HG03575 (cell line): Measurements from ENCODE around the gene SMIM29.
"Not testable (repeated sequence)": the region's sequence is repeated elsewhere in the genome, so short reads cannot be mapped to it uniquely, and the experiment has no call there.

ENCODE experiments used
- ATAC-seq: cut with Tn5 transposase; IDR thresholded peaks from one replicate; pipeline ENCODE4 v1.9.1; 2021; ENCODE audit not compliant: unreplicated experiment, insufficient number of reproducible peaks, low FRiP score; ENCODE audit errors: extremely low read depth

The SMIM29 gene

DNA sequence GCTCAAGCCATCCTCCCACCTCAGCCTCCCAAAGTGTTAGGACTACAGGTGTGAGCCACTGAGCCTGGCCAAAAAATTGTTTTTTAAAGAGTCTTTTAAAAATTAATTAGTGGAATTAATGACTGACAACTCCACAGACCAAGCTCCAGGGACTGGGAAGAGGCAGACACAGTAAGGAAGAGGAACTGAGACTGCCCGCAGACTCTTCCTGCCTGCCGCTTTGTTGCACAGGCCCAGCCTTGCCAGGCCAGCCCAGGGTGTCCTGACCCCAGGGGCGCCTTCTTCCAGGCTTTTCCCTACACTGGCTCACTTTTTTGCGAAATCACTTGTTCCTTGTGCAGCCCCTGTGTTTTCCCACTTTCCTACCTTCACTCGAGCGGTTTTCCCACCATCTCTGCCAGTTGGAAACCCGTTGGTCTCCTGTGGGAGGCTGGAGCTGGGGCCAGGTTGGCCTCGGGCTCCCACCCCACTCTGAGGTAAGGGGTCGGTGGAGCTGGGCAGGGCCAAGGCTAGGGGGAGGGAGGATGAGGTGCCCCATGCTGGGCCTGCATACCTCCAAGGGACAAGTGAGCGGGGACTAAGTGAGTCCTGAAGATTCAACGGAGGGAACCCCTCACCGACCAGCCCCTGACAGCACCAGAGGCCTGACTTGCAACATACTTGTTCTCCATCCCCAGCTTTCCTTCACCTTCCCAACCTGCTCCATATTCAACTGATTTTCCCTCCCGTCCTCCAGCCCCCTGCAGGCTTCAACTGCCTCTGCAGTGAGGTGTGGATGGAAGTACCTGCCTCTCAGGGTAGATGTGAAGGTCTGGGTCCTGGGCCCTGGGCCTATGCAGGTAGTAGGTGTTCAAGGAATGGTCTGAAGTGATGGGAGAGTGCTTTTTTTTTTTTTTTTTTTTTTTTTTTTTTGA, 23.5 kb upstream of the SMIM29 start:
- ATAC-seq: no peak

DNA sequence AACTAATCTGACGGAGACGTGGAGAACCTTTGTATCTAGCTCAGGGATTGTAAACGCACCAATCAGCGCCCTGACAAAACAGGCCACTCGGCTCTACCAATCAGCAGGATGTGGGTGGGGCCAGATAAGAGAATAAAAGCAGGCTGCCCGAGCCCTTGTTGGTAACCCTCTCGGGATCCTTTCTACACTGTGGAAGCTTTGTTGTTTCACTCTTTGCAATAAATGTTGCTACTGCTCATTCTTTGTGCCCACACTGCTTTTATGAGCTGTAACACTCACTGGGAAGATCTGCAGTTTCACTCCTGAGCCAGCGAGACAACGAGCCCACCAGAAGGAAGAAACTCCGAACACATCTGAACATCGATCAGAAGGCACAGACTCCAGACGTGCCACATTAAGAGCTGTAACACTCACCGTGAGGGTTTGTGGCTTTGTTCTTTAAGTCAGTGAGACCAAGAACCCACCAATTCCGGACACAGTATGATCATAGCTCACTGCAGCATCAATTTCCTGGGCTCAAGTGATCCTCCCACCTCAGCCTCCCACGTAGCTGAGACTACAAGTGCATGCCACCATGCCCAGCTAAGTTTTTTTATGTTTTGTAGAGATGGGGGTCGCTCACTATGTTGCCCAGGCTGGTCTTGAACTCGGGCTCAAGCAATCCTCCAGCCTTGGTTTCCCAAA, 21.0 kb upstream of the SMIM29 start:
- ATAC-seq: not testable (repeated sequence)

DNA sequence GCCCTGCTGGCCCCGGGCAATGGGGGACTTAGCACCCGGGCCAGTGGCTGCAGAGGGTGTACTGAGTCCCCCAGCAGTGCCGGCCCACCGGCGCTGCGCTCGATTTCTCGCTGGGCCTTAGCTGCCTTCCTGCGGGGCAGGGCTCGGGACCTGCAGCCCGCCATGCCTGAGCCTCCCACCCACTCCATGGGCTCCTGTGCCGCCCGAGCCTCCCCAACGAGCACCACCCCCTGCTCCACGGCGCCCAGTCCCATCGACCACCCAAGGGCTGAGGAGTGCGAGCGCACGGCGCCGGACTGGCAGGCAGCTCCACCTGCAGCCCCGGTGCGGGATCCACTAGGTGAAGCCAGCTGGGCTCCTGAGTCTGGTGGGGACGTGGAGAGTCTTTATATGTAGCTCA, 20.3 kb upstream of the SMIM29 start:
- not testable (repeated sequence) for ATAC-seq

DNA sequence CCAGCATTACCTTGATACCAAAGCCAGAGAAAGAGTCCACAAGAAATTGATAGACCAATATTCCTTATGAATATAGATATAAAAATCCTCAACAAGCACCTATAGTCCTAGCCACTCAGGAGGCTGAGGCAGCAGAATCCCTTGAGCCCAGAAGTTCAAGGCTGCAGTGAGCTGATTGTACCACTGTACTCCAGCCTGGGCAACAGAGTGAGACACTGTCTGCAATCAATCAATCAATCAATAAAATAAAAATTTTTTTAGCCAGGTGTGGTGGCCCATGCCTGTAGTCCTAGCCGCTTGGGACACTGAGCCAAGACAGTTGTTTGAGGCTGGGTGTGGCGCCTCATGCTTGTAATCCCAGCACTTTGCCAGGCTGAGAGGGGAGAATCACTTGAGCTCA, 18.9 kb upstream of the SMIM29 start:
- no peak for ATAC-seq

DNA sequence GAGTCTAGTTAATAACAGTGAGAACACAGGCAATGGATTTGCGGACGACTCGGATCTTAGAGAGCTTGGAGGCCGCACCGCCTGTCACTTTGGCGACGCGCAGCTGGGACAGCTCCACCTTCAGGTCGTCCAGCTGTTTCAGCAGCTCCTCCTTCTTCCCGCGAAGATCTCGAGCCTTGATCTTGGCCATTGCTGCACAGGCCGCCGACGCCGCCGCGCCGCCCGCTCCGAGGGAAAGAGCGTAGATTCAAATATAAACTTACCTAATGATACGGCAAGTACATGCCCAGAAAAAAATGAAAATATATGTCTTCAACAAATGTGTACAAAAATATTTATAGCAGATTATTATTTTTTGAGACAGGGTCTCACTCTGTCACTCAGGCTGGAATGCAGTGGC, 14.7 kb upstream of the SMIM29 start:
- not testable (repeated sequence) for ATAC-seq

DNA sequence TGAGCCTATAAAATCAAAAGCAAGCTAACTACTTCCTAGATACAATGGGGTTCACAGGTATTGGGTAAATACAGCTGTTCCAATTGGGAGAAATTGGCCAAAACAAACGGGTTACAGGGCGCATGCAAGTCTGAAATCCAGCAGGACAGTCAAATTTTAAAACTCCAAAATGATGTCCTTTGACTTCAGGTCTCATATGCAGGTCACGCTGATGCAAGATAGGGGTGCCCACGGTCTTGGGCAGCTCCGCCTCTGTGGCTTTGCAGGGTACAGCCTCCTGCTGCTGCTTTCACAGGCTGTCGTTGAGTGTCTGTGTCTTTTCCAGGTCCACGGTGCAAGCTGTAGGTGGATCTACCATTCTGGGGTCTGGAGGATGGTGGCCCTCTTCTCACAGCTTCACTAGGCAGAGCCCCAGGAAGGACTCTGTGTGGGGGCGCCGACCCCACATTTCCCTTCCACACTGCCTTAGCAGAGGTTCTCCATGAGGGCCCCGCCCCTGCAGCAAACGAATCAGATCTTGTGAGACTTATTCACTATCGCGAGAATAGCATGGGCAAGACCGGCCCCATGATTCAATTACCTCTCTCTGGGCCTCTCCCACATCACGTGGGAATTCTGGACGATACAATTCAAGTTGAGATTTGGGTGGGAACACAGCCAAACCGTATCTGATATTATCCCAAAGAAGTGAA, 11.9 kb upstream of the SMIM29 start:
- no peak for ATAC-seq

DNA sequence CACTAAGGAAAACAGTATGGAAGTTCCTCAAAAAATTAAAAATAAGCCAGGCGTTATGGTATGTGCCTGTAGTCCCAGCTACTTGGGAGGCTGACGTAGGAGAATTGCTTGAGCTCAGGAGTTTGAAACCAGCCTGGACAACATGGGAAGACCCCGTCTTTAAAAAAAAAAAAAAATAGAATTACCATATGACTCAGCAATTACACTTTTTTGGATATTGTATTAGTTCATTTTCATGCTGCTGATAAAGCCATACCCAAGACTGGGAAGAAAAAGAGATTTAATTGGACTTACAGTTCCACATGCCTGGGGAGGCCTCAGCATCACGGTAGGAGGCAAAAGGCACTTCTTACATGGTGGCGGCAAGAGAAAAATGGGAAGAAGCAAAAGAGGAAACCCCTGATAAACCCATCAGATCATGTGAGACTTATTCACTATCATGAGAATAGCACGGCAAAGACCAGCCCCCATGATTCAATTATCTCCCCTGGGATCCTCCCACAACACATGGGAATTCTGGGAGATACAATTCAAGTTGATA, 10.8 kb upstream of the SMIM29 start:
- ATAC-seq: no peak

DNA sequence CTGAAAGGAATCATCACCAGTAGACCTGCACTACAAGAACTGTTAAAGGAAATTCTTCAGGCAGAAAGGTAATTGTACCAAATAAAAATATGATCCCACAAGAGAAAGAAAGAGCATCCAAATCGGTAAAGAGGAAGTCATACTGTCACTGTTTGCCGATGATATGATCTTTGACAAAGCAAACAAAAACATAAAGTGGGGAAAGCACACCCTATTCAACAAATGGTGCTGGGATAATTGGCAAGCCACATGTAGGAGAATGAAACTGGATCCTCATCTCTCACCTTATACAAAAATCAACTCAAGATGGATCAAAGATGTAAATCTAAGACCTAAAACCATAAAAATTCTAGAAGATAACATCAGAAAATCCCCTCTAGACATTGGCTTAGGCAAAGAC, 3.6 kb upstream of the SMIM29 start:
- not testable (repeated sequence) for ATAC-seq

DNA sequence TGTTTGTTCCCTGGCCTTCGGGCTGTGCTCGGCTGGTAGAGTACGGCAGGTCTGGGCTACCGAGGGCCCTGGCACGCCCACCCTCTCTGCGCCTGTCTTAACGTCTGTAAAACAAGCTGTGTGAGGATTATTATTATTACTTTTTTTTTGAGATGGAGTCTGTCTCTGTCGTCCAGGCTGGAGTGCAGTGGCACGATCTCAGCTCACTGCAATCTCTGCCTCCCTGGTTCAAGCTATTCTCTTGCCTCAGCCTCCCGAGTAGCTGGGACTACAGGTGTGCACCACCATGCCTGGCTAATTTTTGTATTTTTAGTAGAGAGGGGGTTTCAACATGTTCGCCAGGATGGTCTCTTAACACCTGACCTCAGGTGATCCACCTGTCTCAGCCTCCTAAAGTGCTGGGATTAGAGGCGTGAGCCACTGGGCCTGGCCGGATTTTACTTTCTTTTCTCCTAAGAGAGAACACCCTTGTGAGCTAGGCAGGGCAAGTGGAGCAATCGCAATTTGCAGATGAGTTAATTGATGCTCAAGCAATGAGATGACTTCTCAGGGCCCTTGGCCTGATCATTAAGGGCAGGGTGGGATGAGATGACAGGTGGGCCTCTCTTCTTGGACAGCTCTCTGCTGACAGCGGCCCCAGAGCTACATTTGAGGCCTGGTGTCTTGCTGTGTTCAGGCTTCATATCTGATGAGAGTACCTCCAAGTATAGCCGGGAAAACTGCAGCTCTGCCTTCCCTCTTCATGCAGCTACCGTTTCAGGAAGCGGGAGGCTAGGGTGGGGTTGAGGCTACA, 859 bp upstream of the SMIM29 start:
- no peak for ATAC-seq

DNA sequence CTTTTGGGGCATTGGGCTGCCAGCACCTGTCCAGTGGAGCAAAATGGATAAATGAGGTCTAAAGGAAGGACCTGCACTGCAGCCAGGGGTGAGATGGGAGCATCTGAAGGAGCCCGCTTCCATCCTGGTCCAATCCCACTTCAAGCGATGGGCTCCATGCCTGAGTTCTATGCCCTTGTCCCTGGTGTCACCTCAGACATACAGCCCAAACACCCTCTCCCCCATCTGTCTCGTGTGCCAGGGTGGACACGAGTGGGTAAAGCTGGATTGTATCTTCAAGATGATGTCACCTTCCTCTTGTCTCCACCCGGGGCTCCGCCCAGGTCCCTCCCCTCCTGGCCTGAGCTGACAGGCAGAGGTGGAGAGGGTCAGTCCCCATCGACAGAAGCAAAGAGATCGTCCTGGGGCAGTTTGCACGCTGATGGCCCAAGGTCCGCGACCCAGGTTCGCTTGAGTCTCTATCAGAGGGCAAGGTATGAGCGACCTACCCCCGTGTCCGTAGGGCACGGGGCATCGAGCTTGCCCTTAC, 544 bp downstream of the SMIM29 start:
- no peak for ATAC-seq

DNA sequence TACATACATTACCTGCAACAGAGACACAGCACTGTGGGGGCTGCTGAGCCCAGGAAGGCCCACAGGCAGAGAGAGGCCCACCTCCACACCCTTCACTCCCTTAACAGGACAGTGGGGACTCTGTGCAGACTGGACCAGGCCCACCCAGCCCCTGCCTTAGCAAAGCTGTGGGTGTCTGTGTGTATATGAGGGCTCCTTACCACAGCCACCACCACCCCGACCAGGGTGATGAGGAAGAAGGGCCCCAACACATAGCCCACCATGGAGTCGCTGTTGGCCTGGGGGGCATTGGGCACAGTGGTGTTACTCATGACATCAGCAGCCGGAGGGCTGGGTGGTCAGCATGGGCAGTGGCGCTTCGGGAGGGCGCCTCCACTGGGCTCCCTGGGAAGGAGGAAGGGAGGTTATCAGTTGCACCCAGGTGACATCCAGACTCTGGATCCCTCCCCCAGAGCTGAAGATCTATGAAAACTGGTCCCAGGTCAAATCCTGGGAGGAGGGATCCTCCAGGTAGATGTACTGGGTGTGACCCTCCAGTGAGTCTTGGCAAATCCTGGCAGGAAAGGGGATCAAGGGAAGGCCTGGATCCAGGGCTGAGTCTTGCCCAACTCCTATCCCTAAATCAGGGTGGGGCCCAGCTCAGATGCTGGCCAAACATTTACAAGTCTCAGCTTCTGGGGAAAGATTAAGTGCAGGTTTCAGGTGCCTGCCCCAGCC, 1.2 kb downstream of the SMIM29 start:
- ATAC-seq: no peak

DNA sequence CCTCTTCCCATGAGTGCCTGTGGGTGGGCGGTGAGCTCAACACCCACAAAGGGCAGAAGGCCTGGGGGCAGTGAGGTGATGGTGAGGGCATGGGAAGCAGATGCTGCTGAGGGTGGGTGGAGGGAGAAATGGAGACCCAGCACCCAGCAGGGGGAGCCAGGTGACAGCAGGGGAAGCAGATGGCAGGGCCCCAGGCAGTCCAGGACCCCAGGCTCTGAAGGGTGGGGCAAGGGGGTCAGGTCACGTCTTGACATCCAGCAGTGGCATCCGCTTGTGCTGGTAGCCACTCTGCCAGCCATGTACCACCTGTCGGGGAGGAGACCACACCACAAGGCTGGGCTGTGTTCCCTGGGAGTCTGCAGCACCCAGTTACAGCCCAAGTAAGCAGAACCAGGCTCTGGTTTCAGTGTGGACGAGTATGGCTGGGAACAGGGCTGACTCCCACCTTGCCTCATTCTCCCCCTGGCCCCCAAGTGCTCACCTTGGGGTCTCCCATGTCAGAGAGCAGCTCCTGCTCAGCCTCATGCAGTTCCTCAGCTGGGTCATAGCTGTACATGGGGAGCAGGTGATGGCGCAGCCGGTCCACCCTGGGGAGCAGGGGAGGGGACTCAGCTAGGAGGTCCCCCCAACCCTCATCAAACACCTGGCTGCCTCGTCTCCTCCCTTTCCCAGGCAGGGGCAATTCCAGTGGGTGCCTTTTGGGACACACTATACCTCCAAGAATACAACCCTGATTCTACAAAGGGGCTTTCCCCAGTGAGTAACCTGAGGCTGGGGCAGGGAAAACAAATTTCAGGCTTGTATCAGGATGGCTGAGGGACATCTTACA, 2.0 kb downstream of the SMIM29 start:
- no peak for ATAC-seq

DNA sequence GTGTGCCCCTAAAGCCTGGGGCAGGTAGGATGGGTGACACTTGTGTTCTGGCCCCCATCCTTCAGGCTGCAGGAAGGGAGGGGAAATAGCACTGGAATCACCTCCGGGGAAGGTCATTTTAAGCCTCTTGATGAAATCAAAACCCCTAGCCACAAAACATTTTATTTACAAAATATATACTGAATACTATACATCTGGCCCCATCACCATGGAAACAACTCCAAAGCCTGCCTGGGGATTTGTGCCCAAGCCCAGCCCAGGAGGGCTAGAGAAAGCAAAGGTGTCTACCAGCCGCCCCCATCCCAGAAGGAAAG, 2.6 kb downstream of the SMIM29 start:
- ATAC-seq: no peak

DNA sequence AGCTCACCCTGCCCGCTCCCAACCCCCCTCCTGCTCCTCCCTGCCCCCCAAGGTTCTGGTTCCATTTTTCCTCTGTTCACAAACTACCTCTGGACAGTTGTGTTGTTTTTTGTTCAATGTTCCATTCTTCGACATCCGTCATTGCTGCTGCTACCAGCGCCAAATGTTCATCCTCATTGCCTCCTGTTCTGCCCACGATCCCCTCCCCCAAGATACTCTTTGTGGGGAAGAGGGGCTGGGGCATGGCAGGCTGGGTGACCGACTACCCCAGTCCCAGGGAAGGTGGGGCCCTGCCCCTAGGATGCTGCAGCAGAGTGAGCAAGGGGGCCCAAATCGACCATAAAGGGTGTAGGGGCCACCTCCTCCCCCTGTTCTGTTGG, 3.1 kb downstream of the SMIM29 start:
- not testable (repeated sequence) for ATAC-seq

DNA sequence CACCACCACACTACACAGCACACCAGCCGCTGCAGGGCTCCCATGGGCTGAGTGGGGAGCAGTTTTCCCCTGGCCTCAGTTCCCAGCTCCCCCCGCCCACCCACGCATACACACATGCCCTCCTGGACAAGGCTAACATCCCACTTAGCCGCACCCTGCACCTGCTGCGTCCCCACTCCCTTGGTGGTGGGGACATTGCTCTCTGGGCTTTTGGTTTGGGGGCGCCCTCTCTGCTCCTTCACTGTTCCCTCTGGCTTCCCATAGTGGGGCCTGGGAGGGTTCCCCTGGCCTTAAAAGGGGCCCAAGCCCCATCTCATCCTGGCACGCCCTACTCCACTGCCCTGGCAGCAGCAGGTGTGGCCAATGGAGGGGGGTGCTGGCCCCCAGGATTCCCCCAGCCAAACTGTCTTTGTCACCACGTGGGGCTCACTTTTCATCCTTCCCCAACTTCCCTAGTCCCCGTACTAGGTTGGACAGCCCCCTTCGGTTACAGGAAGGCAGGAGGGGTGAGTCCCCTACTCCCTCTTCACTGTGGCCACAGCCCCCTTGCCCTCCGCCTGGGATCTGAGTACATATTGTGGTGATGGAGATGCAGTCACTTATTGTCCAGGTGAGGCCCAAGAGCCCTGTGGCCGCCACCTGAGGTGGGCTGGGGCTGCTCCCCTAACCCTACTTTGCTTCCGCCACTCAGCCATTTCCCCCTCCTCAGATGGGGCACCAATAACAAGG, 3.6 kb downstream of the SMIM29 start:
- not testable (repeated sequence) for ATAC-seq

DNA sequence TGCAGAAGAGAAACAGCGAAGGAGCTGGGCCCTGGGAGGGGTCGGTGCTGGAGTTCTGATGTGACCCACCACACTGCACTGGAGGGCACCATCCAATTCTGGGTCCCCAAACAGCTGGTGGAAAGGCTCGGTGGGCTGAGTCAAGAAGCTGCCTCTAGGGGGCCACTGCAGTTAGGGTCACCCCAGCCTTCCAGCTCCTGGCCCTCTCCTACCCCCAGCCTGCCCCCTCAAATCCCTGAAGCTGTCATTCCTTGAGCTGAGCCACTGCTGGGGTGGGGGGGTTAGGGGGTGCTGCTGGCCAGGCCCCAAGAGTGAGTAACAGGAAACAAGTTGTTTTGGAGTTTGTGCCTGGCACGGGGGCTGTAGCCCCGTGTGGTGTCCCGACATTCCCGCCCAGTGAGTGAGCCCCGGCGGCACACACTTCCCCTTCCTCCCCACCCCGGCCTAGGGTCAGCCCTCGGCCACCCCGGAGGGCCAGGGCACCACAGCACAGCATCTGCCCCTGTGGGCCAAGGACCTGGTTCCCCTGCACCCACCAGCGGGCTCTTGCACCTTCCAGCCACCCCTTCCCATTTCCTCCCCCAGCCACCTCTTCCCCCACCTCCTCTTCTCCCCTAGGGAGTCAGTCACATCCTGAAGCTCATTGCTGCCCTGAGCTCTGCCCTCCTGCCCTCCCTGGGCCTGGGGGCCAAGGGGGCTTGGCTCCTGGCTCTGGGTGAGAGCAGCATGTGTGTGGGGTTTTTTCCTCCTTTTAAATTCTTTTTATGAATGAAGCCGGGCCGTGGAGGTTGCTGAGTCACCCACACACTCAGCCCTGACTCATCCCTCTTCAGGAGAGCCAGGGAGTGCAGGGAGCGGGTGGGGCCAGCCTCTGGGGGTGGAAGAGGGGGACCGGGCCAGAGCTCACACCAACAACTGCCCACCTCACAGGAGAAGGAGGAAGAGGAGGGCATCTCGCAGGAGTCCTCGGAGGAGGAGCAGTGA, 4.6 kb downstream of the SMIM29 start:
- no peak for ATAC-seq
